Endothelial cell (in vitro differentiated cells): ENCODE measurements around the gene ZBTB40. TPM values are rescaled to one million over a fixed set of nuclear protein-coding genes. Genes with fewer than 3 reads are reported as not detected.

Experiments
- DNase-seq: peaks from one replicate; pipeline ENCODE4 v3.0.0; 2021; ENCODE audit warnings: low spot score
- H3K27ac Mint-ChIP-seq: one replicate; pipeline ENCODE4 v1.8.0; 2021; ENCODE audit warnings: mixed read lengths, inconsistent platforms; ENCODE audit not compliant: unreplicated experiment
- H3K27me3 Mint-ChIP-seq: one replicate; pipeline ENCODE4 v1.8.0; 2021; ENCODE audit warnings: mild to moderate bottlenecking, moderate library complexity, mixed read lengths, inconsistent platforms; ENCODE audit not compliant: unreplicated experiment
- H3K36me3 Mint-ChIP-seq: one replicate; pipeline ENCODE4 v1.8.0; 2021; ENCODE audit warnings: mild to moderate bottlenecking, low read depth, mixed read lengths, inconsistent platforms; ENCODE audit not compliant: unreplicated experiment
- H3K4me1 Mint-ChIP-seq: one replicate; pipeline ENCODE4 v1.8.0; 2021; ENCODE audit warnings: mild to moderate bottlenecking, mixed read lengths, inconsistent platforms; ENCODE audit not compliant: unreplicated experiment
- H3K4me3 Mint-ChIP-seq: one replicate; pipeline ENCODE4 v1.8.0; 2021; ENCODE audit warnings: mild to moderate bottlenecking, mixed read lengths, inconsistent platforms; ENCODE audit not compliant: unreplicated experiment
- H3K9me3 Mint-ChIP-seq: one replicate; pipeline ENCODE4 v1.8.0; 2021; ENCODE audit warnings: mixed read lengths, inconsistent platforms; ENCODE audit not compliant: unreplicated experiment
- total RNA-seq: library from RNA; stranded (reverse); fragmentation: NEBNext Ultra II Directional; extraction: Animal tissue kit (Norgen Biotek cat#: 25700); gene quantifications from one replicate; pipeline ENCODE4 v1.2.1, GENCODE V29; 2021; ENCODE audit not compliant: unreplicated experiment
- TF ChIP-seq, protein P1 (sequence below): fragments of 200-600 bp; sonication (generic); IDR thresholded peaks from one replicate; pipeline ENCODE4 v1.5.0; 2021; ENCODE audit warnings: antibody characterized with exemption; ENCODE audit not compliant: unreplicated experiment

ZBTB40 gene
- total RNA-seq, 1 donor from 2014 or later: 18.9 TPM

DNA sequence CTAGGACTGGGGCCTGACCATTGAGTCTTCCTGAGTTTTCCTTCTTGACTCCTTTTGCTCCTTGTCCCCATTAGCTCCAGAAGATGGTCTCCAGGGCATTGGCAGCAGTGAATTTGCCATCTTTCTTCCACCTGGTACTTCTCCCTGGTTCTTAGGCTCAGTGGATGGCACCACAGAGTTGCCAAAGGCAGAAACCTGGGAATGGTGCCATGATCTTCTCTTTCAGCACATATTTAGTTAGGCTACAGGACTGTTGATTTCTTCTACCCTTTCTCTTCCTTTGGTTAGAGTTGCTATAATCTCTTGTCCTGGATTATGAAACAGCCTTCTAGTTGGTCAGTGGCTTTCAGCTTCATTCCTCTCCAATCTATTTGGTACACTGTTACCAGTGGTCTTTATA, 6.2 kb downstream of the ZBTB40 start:
- Mint-ChIP-seq H3K9me3 (no peaks in the 10 kb centered on the region), H3K27ac (no peak overlapping the region), H3K27me3 (no peaks in the 10 kb centered on the region), H3K4me3 (no peak overlapping the region), H3K36me3 (no peaks in the 10 kb centered on the region), H3K4me1 (peaks cover 14% of the 10 kb centered on the region)
- TF ChIP-seq, protein P1, sequence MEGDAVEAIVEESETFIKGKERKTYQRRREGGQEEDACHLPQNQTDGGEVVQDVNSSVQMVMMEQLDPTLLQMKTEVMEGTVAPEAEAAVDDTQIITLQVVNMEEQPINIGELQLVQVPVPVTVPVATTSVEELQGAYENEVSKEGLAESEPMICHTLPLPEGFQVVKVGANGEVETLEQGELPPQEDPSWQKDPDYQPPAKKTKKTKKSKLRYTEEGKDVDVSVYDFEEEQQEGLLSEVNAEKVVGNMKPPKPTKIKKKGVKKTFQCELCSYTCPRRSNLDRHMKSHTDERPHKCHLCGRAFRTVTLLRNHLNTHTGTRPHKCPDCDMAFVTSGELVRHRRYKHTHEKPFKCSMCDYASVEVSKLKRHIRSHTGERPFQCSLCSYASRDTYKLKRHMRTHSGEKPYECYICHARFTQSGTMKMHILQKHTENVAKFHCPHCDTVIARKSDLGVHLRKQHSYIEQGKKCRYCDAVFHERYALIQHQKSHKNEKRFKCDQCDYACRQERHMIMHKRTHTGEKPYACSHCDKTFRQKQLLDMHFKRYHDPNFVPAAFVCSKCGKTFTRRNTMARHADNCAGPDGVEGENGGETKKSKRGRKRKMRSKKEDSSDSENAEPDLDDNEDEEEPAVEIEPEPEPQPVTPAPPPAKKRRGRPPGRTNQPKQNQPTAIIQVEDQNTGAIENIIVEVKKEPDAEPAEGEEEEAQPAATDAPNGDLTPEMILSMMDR: no peak
- DNase-seq: no peak

DNA sequence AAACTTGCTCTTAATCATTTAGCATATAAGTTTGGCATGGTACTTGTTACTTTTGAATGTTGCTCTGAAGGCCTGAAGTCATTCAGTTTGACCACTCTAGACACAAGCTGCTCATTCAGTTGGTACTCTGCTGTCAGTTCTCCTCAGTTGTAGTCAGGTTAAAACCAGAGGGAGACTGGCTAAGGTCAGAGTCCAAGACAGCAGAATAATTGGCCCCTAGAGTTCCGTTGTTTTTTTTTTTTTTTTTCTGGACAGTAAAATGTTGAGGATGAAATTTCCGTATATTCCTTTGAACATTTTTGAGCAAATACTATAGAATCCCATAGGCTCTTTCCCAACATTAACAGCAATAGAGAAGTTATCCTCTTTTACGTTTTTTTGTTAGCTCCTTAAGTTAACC, 9.4 kb downstream of the ZBTB40 start:
- peaks cover 3% of the 10 kb centered on the region for H3K27me3 Mint-ChIP-seq
- TF ChIP-seq, protein P1: no peak
- no peak overlapping the region for H3K4me3 Mint-ChIP-seq
- H3K36me3 Mint-ChIP-seq: peaks cover 4% of the 10 kb centered on the region
- H3K9me3 Mint-ChIP-seq: no peaks in the 10 kb centered on the region
- H3K4me1 Mint-ChIP-seq: peaks cover 5% of the 10 kb centered on the region
- no peak for DNase-seq
- no peak overlapping the region for H3K27ac Mint-ChIP-seq

DNA sequence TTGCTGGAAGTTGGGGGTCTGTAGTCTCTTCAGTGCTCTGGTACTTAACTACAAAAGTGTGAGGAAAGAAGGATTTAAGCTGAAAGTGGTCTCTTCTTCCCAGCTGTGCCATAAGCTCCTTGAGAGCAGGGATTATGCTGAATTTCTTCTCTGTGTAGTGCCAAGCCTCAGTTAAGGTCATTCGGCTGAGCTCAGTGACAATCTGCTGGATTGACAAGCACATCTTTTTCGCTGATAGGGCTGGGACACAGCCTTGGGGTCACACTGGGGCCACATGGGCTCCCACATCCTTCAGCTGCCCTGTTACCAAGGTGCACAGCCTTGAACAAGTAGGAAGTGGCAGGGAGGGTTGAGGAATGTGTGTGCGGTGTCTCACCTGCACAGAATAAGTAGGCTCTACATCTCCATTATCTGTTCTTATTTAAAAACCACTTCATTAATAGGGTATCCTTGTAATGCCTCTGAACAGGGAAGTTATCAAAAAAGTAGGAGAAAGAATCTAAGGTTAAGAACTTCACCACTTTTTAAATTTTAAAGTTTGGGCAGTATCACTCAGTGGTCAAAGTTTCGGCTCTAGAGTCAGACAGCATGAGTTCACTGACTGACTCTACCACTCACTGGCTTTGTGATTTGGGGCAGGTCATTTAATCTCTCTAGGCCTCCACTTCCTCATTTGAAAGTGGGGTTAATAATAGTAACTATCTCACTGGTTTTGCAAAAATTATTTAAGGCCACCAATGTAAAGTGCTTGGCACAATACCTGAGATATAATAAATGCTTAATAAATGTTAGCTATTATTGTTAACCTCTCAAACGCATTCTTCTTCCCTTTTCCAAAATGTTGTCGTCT, 10.3 kb downstream of the ZBTB40 start:
- TF ChIP-seq, protein P1: no peak
- no peaks in the 10 kb centered on the region for H3K9me3 Mint-ChIP-seq
- no peak overlapping the region for H3K4me3 Mint-ChIP-seq
- no peak overlapping the region for H3K27ac Mint-ChIP-seq
- DNase-seq: no peak
- peaks cover 3% of the 10 kb centered on the region for H3K27me3 Mint-ChIP-seq
- H3K4me1 Mint-ChIP-seq: peaks cover under 1% of the 10 kb centered on the region
- H3K36me3 Mint-ChIP-seq: peaks cover 4% of the 10 kb centered on the region

DNA sequence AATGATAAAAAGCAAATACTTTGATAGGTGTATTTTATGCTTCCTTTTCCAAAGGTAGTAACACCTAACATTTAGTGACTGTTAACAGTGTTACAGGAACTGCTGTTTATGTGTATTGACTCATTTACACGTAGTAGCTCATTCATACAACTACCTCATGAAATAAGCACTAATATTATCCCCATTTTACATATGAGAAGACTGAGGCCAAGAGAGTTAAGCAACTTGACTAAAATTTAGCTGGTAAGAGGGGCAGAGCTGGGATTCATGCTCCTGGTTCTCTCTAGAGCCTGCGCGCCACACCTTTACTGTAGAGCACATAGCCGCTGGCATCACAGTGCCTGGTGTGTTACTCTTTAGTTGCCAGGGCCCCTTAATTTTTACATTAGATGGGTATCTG, 11.3 kb downstream of the ZBTB40 start:
- Mint-ChIP-seq H3K27me3 (peaks cover 3% of the 10 kb centered on the region), H3K27ac (no peak overlapping the region), H3K36me3 (peaks cover 4% of the 10 kb centered on the region), H3K4me1 (no peaks in the 10 kb centered on the region), H3K4me3 (no peak overlapping the region), H3K9me3 (no peaks in the 10 kb centered on the region)
- TF ChIP-seq, protein P1: no peak
- no peak for DNase-seq

DNA sequence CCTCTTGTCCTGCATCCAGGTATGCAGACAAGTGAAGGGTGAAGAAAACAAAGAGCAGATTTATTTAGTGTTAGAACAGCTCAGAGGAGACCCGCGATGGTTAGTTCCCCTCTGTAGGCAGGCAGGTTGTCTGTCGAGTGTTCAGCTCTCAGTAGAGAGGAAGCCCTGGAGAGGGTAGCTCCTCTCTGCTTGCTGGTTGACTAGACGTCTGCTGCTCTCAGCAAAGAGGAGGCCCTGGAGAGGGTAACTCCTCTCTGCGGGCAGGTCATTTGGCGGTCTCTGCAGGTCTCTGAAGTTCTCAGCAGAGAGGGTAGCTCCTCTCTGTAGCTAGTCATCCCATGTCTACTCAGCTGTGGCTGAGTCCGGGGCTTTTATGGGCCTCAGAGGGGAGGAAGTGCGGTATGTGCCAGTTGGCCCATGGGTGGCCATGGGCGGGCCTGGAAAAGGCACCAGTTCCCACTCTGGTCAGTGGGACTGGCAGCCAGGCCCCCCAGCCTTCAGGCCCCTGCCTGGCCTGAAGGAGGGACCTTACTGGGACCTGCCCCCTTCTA, 13.4 kb downstream of the ZBTB40 start:
- TF ChIP-seq, protein P1: no peak
- Mint-ChIP-seq H3K9me3 (no peaks in the 10 kb centered on the region), H3K4me3 (no peak overlapping the region), H3K27me3 (peaks cover 3% of the 10 kb centered on the region), H3K4me1 (no peaks in the 10 kb centered on the region), H3K27ac (no peak overlapping the region), H3K36me3 (peaks cover 4% of the 10 kb centered on the region)
- no peak for DNase-seq
